A673 (cell line): ENCODE measurements around the gene COPS6. TPM values are rescaled to one million over a fixed set of nuclear protein-coding genes. Genes with fewer than 3 reads are reported as not detected.

Experiments used
- BruUV-seq: library from RNA; stranded (reverse); fragments of 400-500 nt; replicated peaks from 2 replicates; lab custom pipeline; 2021; lab: Mats Ljungman, UMichigan
- CTCF ChIA-PET: fragments of 300-600 bp; sonication (Branson Sonifier 250); formaldehyde crosslinking; loops from one replicate; lab custom pipeline; 2022; ENCODE audit warnings: antibody characterized with exemption; lab: Charles Lee
- POLR2A ChIA-PET: fragments of 300-600 bp; sonication (Branson Sonifier 250); formaldehyde crosslinking; loops from one replicate; lab custom pipeline; 2022; ENCODE audit warnings: antibody characterized with exemption; ENCODE audit not compliant: low non-redundant PET; lab: Charles Lee
- DNase-seq: peaks from one replicate; pipeline ENCODE4 v3.0.0-alpha.2; 2015; ENCODE audit warnings: low spot score
- H3K27ac ChIP-seq: fragments of 200-600 bp; sonication (generic); 2 replicates; pipeline ENCODE4 v1.5.1; 2016; ENCODE audit warnings: mixed run types, low read depth, mild to moderate bottlenecking, mixed read lengths, antibody characterized with exemption, low read length; ENCODE audit not compliant: poor library complexity, severe bottlenecking
- H3K27me3 ChIP-seq: fragments of 200-600 bp; sonication (generic); replicated peaks from 2 replicates; pipeline ENCODE4 v1.6.1; 2017; ENCODE audit warnings: mixed run types, low read depth, mild to moderate bottlenecking, mixed read lengths, antibody characterized with exemption, low read length; ENCODE audit not compliant: insufficient read depth, poor library complexity
- H3K36me3 ChIP-seq: fragments of 200-600 bp; sonication (generic); 2 replicates; pipeline ENCODE4 v1.6.1; 2016; ENCODE audit warnings: mixed run types, mild to moderate bottlenecking, mixed read lengths, antibody characterized with exemption, low read length; ENCODE audit not compliant: insufficient read depth, poor library complexity, severe bottlenecking
- H3K4me1 ChIP-seq: fragments of 200-600 bp; sonication (generic); 2 replicates; pipeline ENCODE4 v1.6.1; 2017; ENCODE audit warnings: mixed run types, mild to moderate bottlenecking, mixed read lengths, antibody characterized with exemption, low read length; ENCODE audit not compliant: insufficient read depth, poor library complexity, severe bottlenecking
- H3K4me3 ChIP-seq: fragments of 200-600 bp; sonication (generic); 2 replicates; pipeline ENCODE4 v1.5.1; 2016; ENCODE audit warnings: low read depth, mixed run types, mild to moderate bottlenecking, mixed read lengths, low read length; ENCODE audit not compliant: poor library complexity, severe bottlenecking
- H3K9me3 ChIP-seq: fragments of 200-600 bp; sonication (generic); 2 replicates; pipeline ENCODE4 v1.6.1; 2016; ENCODE audit warnings: mixed run types, low read depth, mild to moderate bottlenecking, mixed read lengths, antibody characterized with exemption, low read length; ENCODE audit not compliant: poor library complexity, severe bottlenecking
- EZH2 ChIP-seq: fragments of 200-600 bp; sonication (generic); IDR thresholded peaks from 2 replicates; pipeline ENCODE4 v1.6.1; 2017; ENCODE audit warnings: borderline replicate concordance, low read depth, mild to moderate bottlenecking, mixed read lengths, antibody characterized with exemption, low read length; ENCODE audit not compliant: poor library complexity, severe bottlenecking
- intact Hi-C: fragments of 100-400 bp; cut with micrococcal nuclease; formaldehyde crosslinking; loops from one replicate; pipeline ENCODE4 v1.10.0; 2022; ENCODE audit not compliant: unreplicated experiment
- total RNA-seq: library from RNA; stranded (reverse); gene quantifications from 2 replicates; pipeline ENCODE4 v1.2.3, GENCODE V29; 2021
- TF ChIP-seq, protein P1 (sequence below): fragments of 300-800, 200-600 bp; sonication (generic); conservative IDR thresholded peaks from 2 replicates; pipeline ENCODE4 v1.5.1; 2017; ENCODE audit warnings: low read depth, mild to moderate bottlenecking, antibody characterized with exemption, low read length, moderate library complexity, mixed read lengths

The COPS6 gene
- total RNA-seq, 1 experiment from 2014 or later, result 166 TPM

DNA sequence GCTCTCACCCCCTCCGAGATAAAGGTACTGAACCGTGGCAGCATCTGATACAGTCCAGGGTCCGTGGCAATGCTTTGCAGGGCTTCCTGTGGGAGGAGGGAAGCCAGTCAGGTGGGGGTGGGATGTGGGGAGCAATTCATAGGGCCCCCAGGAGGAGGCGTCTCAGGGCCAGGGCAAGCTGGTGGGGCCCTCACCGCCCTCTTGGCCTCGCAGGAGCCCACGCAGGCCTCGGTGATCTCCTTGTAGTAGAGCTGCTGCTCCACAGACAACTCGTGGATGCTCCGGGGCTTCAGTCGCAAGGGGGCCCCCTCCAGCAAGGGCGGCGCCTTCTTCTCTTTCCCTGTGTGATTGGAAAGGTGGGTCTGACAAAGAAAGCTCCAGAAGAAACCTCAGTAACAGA is 23.1 kb downstream of the COPS6 start:
- peaks cover 52% of the 10 kb centered on the region for H3K36me3 ChIP-seq
- no peaks in the 10 kb centered on the region for H3K9me3 ChIP-seq
- CTCF ChIA-PET, result no interaction called here
- intact Hi-C loops, result no loop called here
- H3K4me1 ChIP-seq, result no peaks in the 10 kb centered on the region
- POLR2A ChIA-PET, result no interaction called here
- no peak for DNase-seq
- H3K27me3 ChIP-seq, result no peaks in the 10 kb centered on the region
- H3K4me3 ChIP-seq, result no peak overlapping the region
- no peak overlapping the region for H3K27ac ChIP-seq
- TF ChIP-seq EZH2, result no peak
- TF ChIP-seq, protein P1, sequence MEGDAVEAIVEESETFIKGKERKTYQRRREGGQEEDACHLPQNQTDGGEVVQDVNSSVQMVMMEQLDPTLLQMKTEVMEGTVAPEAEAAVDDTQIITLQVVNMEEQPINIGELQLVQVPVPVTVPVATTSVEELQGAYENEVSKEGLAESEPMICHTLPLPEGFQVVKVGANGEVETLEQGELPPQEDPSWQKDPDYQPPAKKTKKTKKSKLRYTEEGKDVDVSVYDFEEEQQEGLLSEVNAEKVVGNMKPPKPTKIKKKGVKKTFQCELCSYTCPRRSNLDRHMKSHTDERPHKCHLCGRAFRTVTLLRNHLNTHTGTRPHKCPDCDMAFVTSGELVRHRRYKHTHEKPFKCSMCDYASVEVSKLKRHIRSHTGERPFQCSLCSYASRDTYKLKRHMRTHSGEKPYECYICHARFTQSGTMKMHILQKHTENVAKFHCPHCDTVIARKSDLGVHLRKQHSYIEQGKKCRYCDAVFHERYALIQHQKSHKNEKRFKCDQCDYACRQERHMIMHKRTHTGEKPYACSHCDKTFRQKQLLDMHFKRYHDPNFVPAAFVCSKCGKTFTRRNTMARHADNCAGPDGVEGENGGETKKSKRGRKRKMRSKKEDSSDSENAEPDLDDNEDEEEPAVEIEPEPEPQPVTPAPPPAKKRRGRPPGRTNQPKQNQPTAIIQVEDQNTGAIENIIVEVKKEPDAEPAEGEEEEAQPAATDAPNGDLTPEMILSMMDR, result no peak
- no TSS peak for BruUV-seq

DNA sequence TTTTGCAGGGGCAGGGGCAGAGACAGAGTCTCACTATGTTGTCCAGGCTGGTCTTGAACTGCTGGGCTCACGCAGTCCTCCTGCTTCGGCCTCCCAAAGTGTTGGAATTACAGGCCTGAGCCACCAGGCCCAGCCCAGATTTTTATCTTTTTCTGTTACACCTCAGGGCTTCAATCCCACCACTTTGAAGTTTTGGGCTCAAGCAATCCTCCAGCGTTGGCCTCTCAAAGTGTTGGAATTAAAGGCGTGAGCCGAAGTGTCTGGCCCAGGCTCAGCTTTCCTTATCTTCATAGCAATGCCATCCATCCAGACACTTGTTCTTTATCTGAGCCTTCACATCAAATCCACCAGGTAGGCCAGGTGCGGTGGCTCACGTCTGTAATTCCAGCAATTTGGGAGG is 26.3 kb downstream of the COPS6 start:
- H3K27ac ChIP-seq, result no peak overlapping the region
- H3K9me3 ChIP-seq, result no peaks in the 10 kb centered on the region
- BruUV-seq, result no TSS peak
- H3K27me3 ChIP-seq, result no peaks in the 10 kb centered on the region
- H3K36me3 ChIP-seq, result peaks cover 28% of the 10 kb centered on the region
- TF ChIP-seq EZH2, result no peak
- TF ChIP-seq, protein P1, result no peak
- ChIA-PET POLR2A (no interaction called here), CTCF (no interaction called here)
- H3K4me3 ChIP-seq, result no peak overlapping the region
- peaks cover under 1% of the 10 kb centered on the region for H3K4me1 ChIP-seq
- intact Hi-C loops, result no loop called here
- no peak for DNase-seq

DNA sequence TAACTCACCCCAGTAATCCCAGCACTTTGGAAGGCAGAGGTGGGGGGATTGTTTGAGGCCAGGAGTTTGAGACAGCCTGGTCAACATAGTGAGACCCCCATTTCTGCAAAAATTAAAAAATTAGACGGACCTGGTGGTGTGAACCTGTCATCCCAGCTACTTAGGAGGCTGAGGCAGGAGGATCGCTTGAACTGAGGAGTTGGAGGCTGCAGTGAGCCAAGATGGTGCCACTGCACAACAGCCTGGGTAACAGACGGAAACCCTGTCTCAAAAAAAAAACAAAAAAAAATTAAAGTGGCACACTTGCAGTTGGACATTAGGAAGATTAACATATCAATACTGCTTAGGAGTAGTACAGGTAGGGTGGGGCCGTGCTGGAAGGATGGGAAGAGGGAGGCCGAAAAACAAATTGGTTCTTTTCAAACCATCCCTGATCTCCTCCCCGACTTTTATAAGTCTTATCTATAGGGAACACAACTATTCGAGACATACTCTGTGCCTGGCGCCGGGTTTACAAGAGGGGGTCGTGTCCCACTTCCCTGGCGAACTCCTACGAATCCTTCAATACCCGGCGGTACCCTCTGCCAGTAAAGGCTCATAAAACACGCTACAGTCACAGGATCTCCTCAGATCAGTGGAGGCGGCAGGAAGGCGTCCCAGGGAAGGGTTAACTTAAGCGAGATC is 29.8 kb downstream of the COPS6 start:
- CTCF ChIA-PET, result no interaction called here
- H3K36me3 ChIP-seq, result peaks cover 3% of the 10 kb centered on the region
- TF ChIP-seq, protein P1, result no peak
- TF ChIP-seq EZH2, result no peak
- peak overlapping the region; percentile 63 for H3K4me3 ChIP-seq
- DNase-seq, result no peak
- TSS peak; percentile 75 for BruUV-seq
- no peaks in the 10 kb centered on the region for H3K27me3 ChIP-seq
- POLR2A ChIA-PET, result no interaction called here
- intact Hi-C loops, result no loop called here
- no peaks in the 10 kb centered on the region for H3K9me3 ChIP-seq
- peaks cover 9% of the 10 kb centered on the region for H3K4me1 ChIP-seq
- H3K27ac ChIP-seq, result peak overlapping the region; percentile 94
